Mesenchymal stem cell (in vitro differentiated cells and primary cell): ENCODE results near the gene RNF128.

Experiments
- DNase-seq: peaks from one replicate; pipeline ENCODE4 v3.0.0-alpha.2; 2013
- H2AFZ ChIP-seq: one replicate; pipeline ENCODE4 v1.6.1; 2013; ENCODE audit warnings: low read depth, mild to moderate bottlenecking, control low read depth, inconsistent platforms, low read length, moderate library complexity
- H2AK5ac ChIP-seq: 2 replicates; pipeline ENCODE4 v1.6.1; 2013; ENCODE audit warnings: low read length, moderate library complexity, mild to moderate bottlenecking, inconsistent platforms; ENCODE audit not compliant: severe bottlenecking
- H2BK120ac ChIP-seq: one replicate; pipeline ENCODE4 v1.6.1; 2013; ENCODE audit warnings: low read depth, mild to moderate bottlenecking, inconsistent platforms, low read length, moderate library complexity
- H2BK12ac ChIP-seq, 2 experiments: one replicate each; pipeline ENCODE4 v1.6.1; 2013; ENCODE audit warnings: inconsistent platforms in 2 of 2, low read length in 2 of 2, mild to moderate bottlenecking in 2 of 2, moderate library complexity in 2 of 2, control low read depth in 1 of 2
- H2BK15ac ChIP-seq: one replicate; pipeline ENCODE4 v1.6.1; 2013; ENCODE audit warnings: mild to moderate bottlenecking, low read depth, inconsistent platforms; ENCODE audit not compliant: poor library complexity, severe bottlenecking
- H2BK5ac ChIP-seq: 2 replicates; pipeline ENCODE4 v1.6.1; 2013; ENCODE audit warnings: low read depth, mild to moderate bottlenecking, low read length, control low read depth, inconsistent platforms; ENCODE audit not compliant: poor library complexity, severe bottlenecking
- H3K14ac ChIP-seq, 2 experiments: one replicate each; pipeline ENCODE4 v1.6.1; 2013; ENCODE audit warnings: inconsistent platforms in 2 of 2, low read length in 2 of 2, control low read depth in 1 of 2, mild to moderate bottlenecking in 1 of 2, moderate library complexity in 1 of 2
- H3K18ac ChIP-seq, 2 experiments: one replicate each; pipeline ENCODE4 v1.6.1; 2013; ENCODE audit warnings: inconsistent platforms in 2 of 2, low read length in 2 of 2, control low read depth in 1 of 2, low read depth in 1 of 2, mild to moderate bottlenecking in 1 of 2
- H3K23ac ChIP-seq, 2 experiments: one replicate each; pipeline ENCODE4 v1.6.1; 2013; ENCODE audit warnings: inconsistent platforms in 2 of 2, low read length in 2 of 2, mild to moderate bottlenecking in 2 of 2, moderate library complexity in 2 of 2, control low read depth in 1 of 2
- H3K27ac ChIP-seq: 2 replicates; pipeline ENCODE4 v1.5.1; 2013; ENCODE audit warnings: mild to moderate bottlenecking, moderate library complexity, low read length, control low read depth, inconsistent platforms; ENCODE audit not compliant: poor library complexity, severe bottlenecking
- H3K27me3 ChIP-seq, 2 experiments: 2 replicates each; pipeline versions ENCODE4 v1.6.1 to v1.7.0; 2013; ENCODE audit warnings: low read length in 2 of 2, mild to moderate bottlenecking in 2 of 2, moderate library complexity in 2 of 2, control low read depth in 1 of 2, inconsistent platforms in 1 of 2; ENCODE audit not compliant: control insufficient read depth in 1 of 2, insufficient read depth in 1 of 2
- H3K36me3 ChIP-seq, 2 experiments: 2 replicates each; pipeline versions ENCODE4 v1.6.1 to v1.7.0; 2013; ENCODE audit warnings: low read length in 2 of 2, control low read depth in 1 of 2, inconsistent platforms in 1 of 2, low read depth in 1 of 2, mild to moderate bottlenecking in 1 of 2; ENCODE audit not compliant: insufficient read depth in 2 of 2, control insufficient read depth in 1 of 2
- H3K4ac ChIP-seq, 2 experiments: one replicate each; pipeline ENCODE4 v1.6.1; 2013; ENCODE audit warnings: inconsistent platforms in 2 of 2, low read length in 2 of 2, mild to moderate bottlenecking in 2 of 2, moderate library complexity in 2 of 2, control low read depth in 1 of 2, low read depth in 1 of 2
- H3K4me1 ChIP-seq: 2 replicates; pipeline ENCODE4 v1.6.1; 2013; ENCODE audit warnings: low read depth, low read length, control low read depth; ENCODE audit not compliant: control insufficient read depth, insufficient read depth
- H3K4me2 ChIP-seq: 2 replicates; pipeline ENCODE4 v1.6.1; 2013; ENCODE audit warnings: low read length, mild to moderate bottlenecking, inconsistent platforms; ENCODE audit not compliant: poor library complexity, severe bottlenecking
- H3K4me3 ChIP-seq, 2 experiments: 2 replicates each; pipeline versions ENCODE4 v1.5.1 to v1.7.0; 2013; ENCODE audit warnings: low read length in 2 of 2, mild to moderate bottlenecking in 2 of 2, control low read depth in 1 of 2, low read depth in 1 of 2; ENCODE audit not compliant: insufficient read depth in 1 of 2
- H3K79me1 ChIP-seq: replicated peaks from 2 replicates; pipeline ENCODE4 v1.6.1; 2013; ENCODE audit warnings: mild to moderate bottlenecking, control low read depth, low read length, inconsistent platforms; ENCODE audit not compliant: poor library complexity, severe bottlenecking
- H3K9ac ChIP-seq: 2 replicates; pipeline ENCODE4 v1.7.0; 2013; ENCODE audit warnings: mild to moderate bottlenecking, low read length, moderate library complexity
- H3K9me3 ChIP-seq: 2 replicates; pipeline ENCODE4 v1.7.0; 2013; ENCODE audit warnings: mild to moderate bottlenecking, low read length; ENCODE audit not compliant: control insufficient read depth
- H4K8ac ChIP-seq: one replicate; pipeline ENCODE4 v1.6.1; 2013; ENCODE audit warnings: inconsistent platforms, mild to moderate bottlenecking, low read length, moderate library complexity
- H4K91ac ChIP-seq: one replicate; pipeline ENCODE4 v1.6.1; 2013; ENCODE audit warnings: mild to moderate bottlenecking, low read length, inconsistent platforms
- WGBS: methylation state at CpG from one replicate; pipeline ENCODE4 v1.1.7; 2013; ENCODE audit warnings: mixed read lengths; 5-methylcytosine and 5-hydroxymethylcytosine counted together

Gene RNF128

DNA sequence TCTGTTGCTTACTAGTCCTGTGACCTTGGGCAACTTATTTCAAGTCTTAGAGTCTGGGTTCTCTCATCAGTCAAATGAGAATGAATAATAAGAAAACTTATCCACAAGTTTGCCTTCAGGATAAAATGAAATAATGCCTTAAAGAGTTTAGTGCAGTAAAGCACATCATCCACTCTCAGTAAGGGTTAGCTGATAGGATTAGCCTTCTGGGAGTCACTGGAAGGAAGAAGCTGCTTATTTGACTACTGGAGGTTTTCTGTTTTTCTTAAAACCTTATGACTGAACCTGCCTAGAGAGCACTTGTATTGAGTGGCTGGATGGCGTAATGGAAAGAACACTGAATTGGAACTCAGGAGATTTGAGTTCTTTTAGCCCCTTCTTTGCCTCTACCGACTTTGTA lies 1.8 kb downstream of the RNF128 start:
- Histone ChIP-seq H3K9ac (no peak overlapping the region), H3K14ac (no peak overlapping the region), H3K18ac (no peak overlapping the region), H2BK15ac (no peak overlapping the region), H2BK120ac (no peak overlapping the region), H3K4ac (no peak overlapping the region), H2AK5ac (no peak overlapping the region), H3K4me2 (no peak overlapping the region), H3K36me3 (no peaks in the 10 kb centered on the region), H3K9me3 (no peaks in the 10 kb centered on the region), H4K91ac (no peak overlapping the region), H2AFZ (no peak overlapping the region), H3K4me1 (peaks cover 4% of the 10 kb centered on the region), H2BK5ac (no peak overlapping the region), H3K23ac (no peak overlapping the region), H4K8ac (no peak overlapping the region), H2BK12ac (no peak overlapping the region), H3K4me3 (no peak overlapping the region), H3K79me1 (no peaks in the 10 kb centered on the region), H3K27ac (no peak overlapping the region), H3K27me3 (peaks cover 3 to 69% of the 10 kb centered on the region in 2 experiments)
- 63% methylated on average over 1 of the region's 2 CpGs for WGBS
- no peak for DNase-seq

DNA sequence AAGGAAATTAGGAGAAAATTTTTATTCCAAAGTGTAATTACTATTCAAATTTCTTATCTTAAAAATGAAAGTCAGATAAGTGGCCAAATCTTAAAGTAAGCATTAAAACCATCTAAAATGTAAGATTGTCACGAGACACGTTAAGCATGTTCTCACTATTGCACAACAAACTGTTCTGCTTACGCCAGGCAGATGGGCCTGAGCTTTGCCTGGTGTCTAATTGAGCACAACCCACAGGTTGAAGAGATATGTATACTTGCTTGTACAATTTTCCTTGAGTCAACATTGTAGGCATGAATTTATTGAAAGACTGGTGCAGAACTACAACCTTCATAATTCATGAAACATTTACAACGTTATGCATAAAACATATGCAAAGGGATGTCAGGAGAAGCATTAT lies 3.9 kb downstream of the RNF128 start:
- Histone ChIP-seq H3K9ac (no peak overlapping the region), H4K8ac (no peak overlapping the region), H3K27ac (no peak overlapping the region), H4K91ac (no peak overlapping the region), H2AFZ (no peak overlapping the region), H3K14ac (no peak overlapping the region), H3K23ac (no peak overlapping the region), H3K27me3 (peaks cover 3 to 59% of the 10 kb centered on the region in 2 experiments), H3K9me3 (no peaks in the 10 kb centered on the region), H2BK120ac (no peak overlapping the region), H3K4me3 (no peak overlapping the region), H2BK5ac (no peak overlapping the region), H2BK12ac (no peak overlapping the region), H3K4me1 (peaks cover 4% of the 10 kb centered on the region), H2BK15ac (no peak overlapping the region), H2AK5ac (no peak overlapping the region), H3K18ac (no peak overlapping the region), H3K4ac (no peak overlapping the region), H3K79me1 (no peaks in the 10 kb centered on the region), H3K36me3 (no peaks in the 10 kb centered on the region), H3K4me2 (no peak overlapping the region)
- DNase-seq: no peak
- WGBS: 100% methylated on average over 2 of the region's 4 CpGs

DNA sequence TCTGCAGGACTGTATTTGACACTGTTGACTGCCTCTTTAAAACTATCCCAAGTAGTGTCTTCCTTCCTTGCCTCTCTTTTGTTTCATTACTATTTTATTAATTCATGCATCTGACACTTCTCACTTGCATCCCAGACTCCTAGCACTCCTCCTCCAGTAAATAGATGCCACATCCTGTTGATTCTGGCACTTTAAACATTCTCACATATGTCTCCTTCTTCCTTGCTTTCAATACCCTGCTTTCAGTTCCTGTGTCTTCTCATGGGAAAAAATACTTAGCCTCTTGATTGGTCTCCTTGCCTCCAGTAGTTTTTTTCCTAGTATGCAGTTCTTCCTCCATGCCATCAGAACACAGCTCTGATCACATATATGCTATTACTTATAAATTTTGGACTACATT lies 5.1 kb downstream of the RNF128 start:
- Histone ChIP-seq H2AFZ (no peak overlapping the region), H4K91ac (no peak overlapping the region), H3K36me3 (no peaks in the 10 kb centered on the region), H3K9ac (no peak overlapping the region), H3K27me3 (peaks cover 3 to 49% of the 10 kb centered on the region in 2 experiments), H3K4me2 (no peak overlapping the region), H3K4me3 (no peak overlapping the region), H2BK5ac (no peak overlapping the region), H3K23ac (no peak overlapping the region), H3K14ac (no peak overlapping the region), H2BK12ac (no peak overlapping the region), H2BK120ac (no peak overlapping the region), H3K9me3 (no peaks in the 10 kb centered on the region), H3K18ac (no peak overlapping the region), H3K27ac (no peak overlapping the region), H2AK5ac (no peak overlapping the region), H2BK15ac (no peak overlapping the region), H3K4me1 (peaks cover 4% of the 10 kb centered on the region), H3K79me1 (no peaks in the 10 kb centered on the region), H3K4ac (no peak overlapping the region), H4K8ac (no peak overlapping the region)
- DNase-seq: no peak

DNA sequence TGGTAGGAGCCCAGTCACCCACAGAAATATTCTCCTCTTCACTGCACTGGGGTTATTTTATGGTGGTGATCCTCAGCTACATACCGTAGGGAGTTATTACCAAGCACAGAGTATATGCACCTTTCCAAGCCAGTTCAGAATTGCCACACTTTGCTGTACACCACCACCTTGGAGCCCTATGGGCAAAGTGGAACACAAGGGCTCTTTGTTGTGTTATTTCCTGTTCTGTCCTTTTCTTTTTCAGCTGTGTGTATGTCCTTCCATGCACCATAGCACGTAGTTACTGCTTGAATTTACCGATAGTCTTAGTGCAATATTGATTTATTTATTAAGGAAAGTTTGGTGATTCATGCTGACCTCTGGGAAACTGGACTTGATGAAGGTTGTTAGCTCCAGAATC lies 8.3 kb downstream of the RNF128 start:
- Histone ChIP-seq H2BK12ac (no peak overlapping the region), H2BK120ac (no peak overlapping the region), H3K18ac (no peak overlapping the region), H3K23ac (no peak overlapping the region), H3K4me1 (no peaks in the 10 kb centered on the region), H3K27ac (no peak overlapping the region), H3K9me3 (no peaks in the 10 kb centered on the region), H2BK5ac (no peak overlapping the region), H3K4me2 (no peak overlapping the region), H3K9ac (no peak overlapping the region), H3K14ac (no peak overlapping the region), H4K8ac (no peak overlapping the region), H2BK15ac (no peak overlapping the region), H3K79me1 (no peaks in the 10 kb centered on the region), H2AK5ac (no peak overlapping the region), H4K91ac (no peak overlapping the region), H3K36me3 (no peaks in the 10 kb centered on the region), H3K27me3 (peaks cover 0 to 59% of the 10 kb centered on the region in 2 experiments), H2AFZ (no peak overlapping the region), H3K4ac (no peak overlapping the region), H3K4me3 (no peak overlapping the region)
- no peak for DNase-seq
- 94% methylated on average over 2 of the region's 3 CpGs for WGBS
